ENCODE measurements around the gene ZEB1.

GRCh38 chr10:31313396-31313795, 5.6 kb upstream of the ZEB1 start:
- no peak for TF ChIP-seq EP300 (IDR thresholded peaks at IDR 0.05)
- TF ChIP-seq CTCF (IDR thresholded peaks at IDR 0.05) = no peak
- no peak for TF ChIP-seq POLR2A (IDR thresholded peaks at IDR 0.05; ENCODE audit: low read depth)

Measured in esophagus muscularis mucosa (tissue), 4 donors.